GM18520 (cell line): Measurements from ENCODE around the gene GJA3.
A peak's percentile ranks its signal among the peaks of the same experiment; 100 is the strongest.

Experiments
- ATAC-seq: cut with Tn5 transposase; IDR thresholded peaks from one replicate; pipeline ENCODE4 v1.9.1; 2021; ENCODE audit not compliant: unreplicated experiment

Gene GJA3

GRCh38 chr13:20185366-20186056 is 24.7 kb upstream of the GJA3 start:
- no peak for ATAC-seq

DNA sequence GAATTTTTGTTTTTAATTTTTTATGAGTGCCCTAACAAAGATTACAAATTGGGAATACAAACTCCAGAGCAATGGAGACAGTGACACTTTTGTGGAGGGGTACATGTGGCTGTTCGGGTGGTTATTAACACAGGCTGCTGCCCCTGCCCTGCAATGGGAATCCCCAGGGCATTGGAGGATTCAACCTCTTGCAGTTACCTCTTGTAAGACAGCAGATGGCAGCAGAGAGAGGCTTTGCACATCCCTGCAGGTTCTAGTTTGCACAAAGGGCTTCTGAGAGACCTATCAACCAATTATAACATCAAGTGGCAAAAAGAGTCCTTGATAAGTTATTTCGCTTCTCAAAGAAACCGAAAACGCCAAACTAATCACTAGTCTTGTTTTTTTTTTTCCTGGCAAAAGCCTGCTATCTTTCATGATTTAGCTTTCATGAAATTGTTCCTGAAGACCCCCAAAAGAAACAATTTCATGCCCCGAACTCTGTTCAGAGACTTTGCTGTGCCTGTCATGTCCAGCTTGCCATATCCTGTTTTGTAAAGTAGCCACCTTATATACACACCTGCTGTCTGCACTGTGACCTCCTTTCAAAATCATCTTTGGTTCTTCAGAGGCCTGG is 21.5 kb upstream of the GJA3 start:
- ATAC-seq, result peak; percentile 55

DNA sequence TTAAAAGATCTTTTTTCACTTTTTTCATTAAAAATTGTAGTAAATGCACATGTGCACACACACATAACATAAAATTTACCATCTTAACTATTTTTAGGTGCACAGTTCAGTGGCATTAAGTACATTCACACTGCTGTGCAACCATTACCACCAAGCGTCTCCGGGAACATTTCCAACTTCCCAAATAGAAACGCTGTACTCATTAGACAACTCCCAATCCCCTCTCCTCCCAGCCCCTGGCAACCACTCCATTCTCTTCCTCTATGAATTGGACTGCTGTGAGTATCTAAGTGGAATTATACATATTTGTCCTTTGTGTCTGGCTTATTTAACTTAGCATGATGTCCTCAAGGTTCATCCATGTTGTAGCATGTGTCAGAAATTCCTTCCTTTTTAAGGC is 20.3 kb upstream of the GJA3 start:
- ATAC-seq, result no peak

GRCh38 chr13:20178156-20178555 is 17.3 kb upstream of the GJA3 start:
- no peak for ATAC-seq

- ATAC-seq, result no peak
These were observed 16.4 kb upstream of the GJA3 start for GRCh38 chr13:20177049-20177831.

DNA sequence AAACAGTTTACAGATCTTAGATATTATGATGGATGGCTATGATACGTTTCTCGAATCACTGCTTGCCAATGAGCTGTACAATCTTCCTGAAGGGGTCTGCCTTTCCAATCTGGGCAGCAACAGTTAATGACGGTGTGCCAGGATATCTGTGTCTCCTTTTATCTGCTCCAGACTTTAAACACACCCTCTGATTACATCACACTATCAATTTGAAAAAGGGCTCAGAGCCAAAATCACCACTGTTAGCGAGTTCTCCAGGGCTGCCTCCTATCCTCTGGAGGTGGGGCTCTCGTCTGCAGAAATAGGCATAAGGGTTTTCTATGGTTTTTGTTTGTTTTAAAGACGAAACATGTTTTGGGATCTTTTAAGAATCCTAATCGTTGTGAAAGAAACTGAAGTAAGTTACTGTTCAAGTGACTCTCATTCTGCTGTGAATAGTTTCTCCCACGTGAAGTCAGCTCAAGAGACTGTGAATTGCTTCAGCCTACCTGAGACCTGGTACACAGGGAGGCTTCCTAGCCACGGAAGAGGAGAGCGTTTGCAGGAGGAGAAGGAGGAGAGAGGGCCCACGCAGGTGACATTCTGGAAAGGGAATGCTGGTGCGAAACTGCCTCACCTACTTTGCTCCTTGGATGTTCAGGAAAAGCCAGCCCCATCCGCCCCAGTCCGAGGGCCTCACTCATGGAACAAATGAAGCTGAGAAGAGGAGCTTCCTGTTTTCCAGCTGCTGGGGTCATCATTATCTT is 15.2 kb upstream of the GJA3 start:
- ATAC-seq, result no peak

- no peak for ATAC-seq
These were observed 14.5 kb upstream of the GJA3 start for GRCh38 chr13:20175406-20175794.

DNA sequence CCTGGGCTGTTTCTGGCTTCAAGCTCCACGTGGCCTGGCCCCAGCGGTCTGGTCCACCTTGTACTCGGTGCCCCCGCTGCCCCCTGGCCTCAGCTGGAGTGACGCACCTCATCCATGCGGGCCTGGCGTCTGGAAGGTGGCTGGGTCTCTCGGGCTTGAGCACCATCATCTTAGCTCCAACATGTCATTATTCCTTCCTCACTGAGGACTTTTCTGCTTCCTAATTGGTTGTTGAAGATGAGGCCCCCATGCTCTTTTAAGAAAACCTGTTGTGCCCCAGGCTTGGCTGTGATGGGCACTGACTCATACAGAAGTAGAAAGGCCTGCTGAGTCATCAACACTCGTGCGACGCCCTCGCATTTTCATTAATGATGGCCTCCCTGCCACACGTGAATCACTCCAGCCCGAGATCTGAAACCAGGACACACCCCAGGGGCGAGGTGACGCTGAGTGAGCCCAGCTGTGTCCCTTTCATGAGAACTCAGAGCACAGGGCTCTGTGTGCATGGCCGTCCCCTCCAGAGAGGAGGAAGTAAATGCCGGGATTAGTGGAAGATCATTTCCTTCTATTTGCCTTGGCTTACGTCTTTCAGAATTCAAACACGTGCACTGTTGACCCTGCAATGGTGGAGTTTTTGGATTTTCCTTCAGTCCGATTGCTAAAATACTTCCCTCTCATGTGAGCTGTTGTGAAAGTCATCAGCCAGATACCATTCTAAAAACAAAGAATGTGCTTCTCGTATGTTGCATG is 14.0 kb upstream of the GJA3 start:
- peak; percentile 81 for ATAC-seq

DNA sequence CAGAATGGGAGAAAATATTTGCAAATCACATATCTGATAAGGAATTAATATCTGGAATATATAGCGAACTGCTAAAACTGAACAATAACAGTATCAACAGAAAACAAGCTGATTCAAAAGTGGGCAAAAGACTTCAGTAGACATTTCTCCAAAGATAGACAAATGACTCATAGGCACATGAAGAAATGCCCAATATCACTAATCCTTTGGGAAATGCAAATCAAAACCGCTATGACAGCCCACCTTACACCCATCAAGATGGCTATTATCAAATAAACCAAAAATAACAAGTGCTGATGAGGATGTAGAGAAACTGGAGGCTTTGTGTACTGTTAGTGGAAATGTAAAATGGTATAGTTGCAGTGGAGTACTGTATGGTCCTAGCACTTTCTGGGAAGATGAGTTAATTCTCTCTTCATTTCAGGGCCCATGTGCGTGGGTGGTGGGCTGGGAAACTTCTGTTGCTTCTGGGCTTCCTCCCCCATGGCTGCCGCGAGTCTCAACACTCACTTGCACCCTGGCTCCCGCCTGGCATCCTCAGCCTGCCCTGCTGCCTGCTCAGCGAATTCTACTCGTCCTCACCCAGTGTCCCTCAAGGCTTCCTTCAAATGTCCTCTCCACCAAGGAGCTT is 12.4 kb upstream of the GJA3 start:
- no peak for ATAC-seq

- ATAC-seq, result no peak
These were observed 10.5 kb upstream of the GJA3 start for GRCh38 chr13:20171364-20171763.

GRCh38 chr13:20170921-20171320 is 10.1 kb upstream of the GJA3 start:
- no peak for ATAC-seq

GRCh38 chr13:20168396-20168795 is 7.5 kb upstream of the GJA3 start:
- no peak for ATAC-seq

- ATAC-seq, result no peak
These were observed 4.8 kb upstream of the GJA3 start for GRCh38 chr13:20165417-20166257.

DNA sequence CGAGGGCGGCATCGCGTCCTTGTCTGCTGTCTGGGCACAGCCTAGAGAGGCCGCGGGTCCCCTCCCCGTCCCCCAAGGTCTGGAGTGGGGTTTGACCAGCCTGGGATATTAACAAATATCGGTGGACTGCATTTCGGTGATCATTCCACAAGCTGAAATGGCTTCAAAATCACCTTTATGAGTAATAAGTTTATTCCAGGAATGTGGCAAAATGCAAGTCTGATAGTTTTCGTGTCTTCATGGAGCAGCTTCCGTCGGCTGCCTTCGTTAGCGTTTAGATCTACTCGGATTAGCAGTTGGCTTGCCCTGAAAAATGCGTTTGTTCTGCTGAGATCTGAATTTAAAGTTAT is 1.1 kb upstream of the GJA3 start:
- no peak for ATAC-seq

GRCh38 chr13:20161275-20161950 is 561 bp upstream of the GJA3 start:
- peak; percentile 25 for ATAC-seq

DNA sequence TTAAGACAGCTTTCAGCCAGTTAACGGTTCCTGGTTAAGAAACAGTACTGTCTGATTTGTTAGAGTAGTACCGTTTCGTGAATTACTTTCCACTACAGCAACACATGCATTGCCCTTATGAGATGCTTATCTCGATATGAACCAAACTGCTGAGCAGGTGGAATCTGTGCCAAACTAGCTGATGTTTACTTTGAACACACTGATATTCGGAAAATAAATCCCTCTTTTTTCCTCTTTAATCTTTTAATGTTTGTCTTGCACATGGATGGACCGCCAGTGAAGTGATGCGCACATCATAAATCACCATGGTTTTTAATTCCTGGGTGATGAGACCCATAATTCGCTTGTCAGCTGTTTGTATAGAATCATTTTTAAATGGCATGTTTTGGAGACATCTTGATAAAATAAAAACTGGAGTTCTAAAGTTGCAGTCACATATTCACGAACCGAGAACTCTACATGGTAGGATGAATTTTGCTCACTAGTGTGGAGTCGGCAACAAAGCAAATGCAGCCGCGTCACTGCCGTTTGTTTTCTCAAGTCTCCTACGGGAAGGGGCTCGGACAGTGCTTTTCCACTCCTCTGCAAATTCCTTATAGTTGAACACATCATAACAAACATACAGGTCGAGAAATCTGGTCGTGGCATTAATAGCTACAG is 1.1 kb downstream of the GJA3 start:
- no peak for ATAC-seq

DNA sequence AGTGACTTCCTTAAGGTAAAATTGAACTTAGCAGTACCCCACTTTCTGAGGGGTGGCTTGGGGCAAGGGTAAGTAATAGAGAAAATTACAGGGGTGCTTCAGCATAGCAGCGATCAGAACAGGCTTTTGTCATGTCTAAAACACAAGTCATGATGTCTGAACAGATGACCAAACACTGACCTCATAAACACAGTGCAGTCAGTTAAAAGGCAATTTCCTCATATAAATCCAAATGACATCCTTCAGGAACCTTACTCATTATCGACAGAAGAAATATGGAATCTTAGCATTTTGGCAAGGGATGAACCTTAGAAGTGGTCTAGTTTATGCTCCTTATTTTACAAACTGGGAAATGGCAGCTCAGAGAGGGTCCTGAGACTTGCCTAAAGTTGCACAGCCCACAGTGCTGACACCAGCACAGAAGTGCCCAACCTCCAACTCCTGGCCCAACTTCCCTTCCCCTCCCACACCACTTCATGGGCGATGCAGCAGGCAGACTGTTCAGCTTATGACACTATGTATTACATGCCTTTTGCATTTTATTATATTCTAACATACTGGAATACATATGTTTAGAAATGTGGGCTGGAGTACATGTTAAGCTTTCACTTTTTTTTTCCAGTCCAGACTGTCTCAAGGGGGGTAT is 3.6 kb downstream of the GJA3 start:
- ATAC-seq, result no peak

DNA sequence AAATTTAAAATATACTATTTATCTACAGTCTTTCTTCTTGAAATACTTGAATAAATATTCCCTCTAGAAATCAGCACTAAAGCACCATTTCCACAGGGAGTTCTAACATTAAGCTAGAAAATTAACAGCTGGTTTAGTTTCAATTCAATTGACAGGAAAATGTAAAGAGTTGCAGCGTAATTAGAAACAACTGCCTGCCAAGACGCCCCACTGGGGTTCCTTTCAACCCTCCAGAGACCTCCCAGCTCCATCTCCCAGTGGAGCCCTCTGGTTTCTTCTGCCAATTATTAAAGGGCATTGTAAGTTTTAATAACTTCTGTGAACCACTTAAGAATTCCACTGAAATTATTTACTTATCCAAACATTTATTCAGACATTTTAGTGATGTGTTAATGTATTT is 4.2 kb downstream of the GJA3 start:
- no peak for ATAC-seq
